GM12878 (cell line): ENCODE measurements around the gene CDK5RAP3. TPM values are rescaled to one million over a fixed set of nuclear protein-coding genes. Genes with fewer than 3 reads are reported as not detected.

Experiments used
- ATAC-seq: fragments of 200-7000 bp; cut with Tn5 transposase; 3 replicates; pipeline ENCODE4 v1.9.1; 2020; ENCODE audit warnings: mild to moderate bottlenecking, moderate library complexity
- BruUV-seq: library from RNA; stranded (reverse); fragments of 400-500 nt; replicated peaks from 2 replicates; lab custom pipeline; 2021; lab: Mats Ljungman, UMichigan
- CTCF ChIA-PET: fragments of 300-600 bp; sonication (Branson Sonifier 250); formaldehyde crosslinking; extraction: SDS; loops from one replicate; lab custom pipeline; 2021; ENCODE audit warnings: inconsistent platforms; lab: Yijun Ruan, JAX
- POLR2A ChIA-PET: fragments of 350-600 bp; formaldehyde crosslinking; extraction: SDS; loops from one replicate; lab custom pipeline; 2021; ENCODE audit warnings: inconsistent platforms; lab: Charles Lee
- RAD21 ChIA-PET: fragments of 300-600 bp; sonication (Branson Sonifier 250); formaldehyde crosslinking; loops from one replicate; lab custom pipeline; 2023; ENCODE audit warnings: antibody characterized with exemption; ENCODE audit not compliant: unreplicated experiment; lab: Charles Lee
- SMC1A ChIA-PET: fragments of 300-600 bp; sonication (Branson Sonifier 250); formaldehyde crosslinking; loops from one replicate; lab custom pipeline; 2023; ENCODE audit not compliant: unreplicated experiment, uncharacterized antibody; lab: Charles Lee
- DNase-seq: peaks from one replicate; pipeline ENCODE4 v3.0.0-alpha.2; 2011; ENCODE audit warnings: low read depth, low spot score
- FAIRE-seq: peaks from 3 replicates; lab custom pipeline; 2011; peaks lifted over from hg19 to GRCh38; lab: Jason Lieb, UNC
- H2AFZ ChIP-seq: 2 replicates; pipeline ENCODE4 v1.6.0; 2011; ENCODE audit warnings: low read depth, low read length, control low read depth; ENCODE audit not compliant: control insufficient read depth
- H3K27ac ChIP-seq: 2 replicates; pipeline ENCODE4 v1.5.1; 2011; ENCODE audit warnings: control low read depth; ENCODE audit not compliant: control insufficient read depth, insufficient read depth
- H3K27me3 ChIP-seq, 2 experiments: replicated peaks in 1 of 2; 2 replicates each; pipeline versions ENCODE4 v1.6.0 to v1.6.1; 2011; ENCODE audit warnings: low read length in 1 of 2; ENCODE audit not compliant: control insufficient read depth in 2 of 2, insufficient read depth in 2 of 2
- H3K36me3 ChIP-seq, 2 experiments: 2 replicates each; pipeline ENCODE4 v1.5.1; 2011; ENCODE audit warnings: low read length in 1 of 2; ENCODE audit not compliant: control insufficient read depth in 2 of 2, insufficient read depth in 2 of 2
- H3K4me1 ChIP-seq: 2 replicates; pipeline ENCODE4 v1.6.1; 2011; ENCODE audit warnings: mild to moderate bottlenecking, low read length, moderate library complexity, mixed read lengths; ENCODE audit not compliant: control insufficient read depth, insufficient read depth
- H3K4me2 ChIP-seq: 2 replicates; pipeline ENCODE4 v1.6.0; 2011; ENCODE audit warnings: control low read depth; ENCODE audit not compliant: control insufficient read depth, insufficient read depth
- H3K4me3 ChIP-seq: fragments of 200-600 bp; sonication (generic); 2 replicates; pipeline ENCODE4 v1.5.1; 2016
- H3K79me2 ChIP-seq: 2 replicates; pipeline ENCODE4 v1.6.0; 2011; ENCODE audit warnings: low read length; ENCODE audit not compliant: control insufficient read depth, insufficient read depth
- H3K9ac ChIP-seq: 2 replicates; pipeline ENCODE4 v1.8.0; 2011; ENCODE audit warnings: low read length, control low read depth, mixed read lengths; ENCODE audit not compliant: control insufficient read depth, insufficient read depth
- H3K9me3 ChIP-seq: replicated peaks from 3 replicates; pipeline ENCODE4 v1.5.1; 2011; ENCODE audit warnings: mild to moderate bottlenecking, low read length; ENCODE audit not compliant: control insufficient read depth, insufficient read depth
- H4K20me1 ChIP-seq: 2 replicates; pipeline ENCODE4 v1.6.0; 2011; ENCODE audit not compliant: control insufficient read depth, insufficient read depth
- ATF7 ChIP-seq: fragments of 450-650 bp; IDR thresholded peaks from 2 replicates; pipeline ENCODE4 v1.6.1; 2016; ENCODE audit warnings: low read depth, mild to moderate bottlenecking
- BCL11A ChIP-seq: IDR thresholded peaks from 2 replicates; pipeline ENCODE4 v1.6.1; 2011; ENCODE audit warnings: low read depth, low read length
- EGR1 ChIP-seq, 2 experiments: IDR thresholded peaks; 1 replicate in 1 of 2; 2 replicates in 1 of 2; pipeline ENCODE4 v1.6.1; 2011 to 2012; ENCODE audit warnings: low read depth in 2 of 2, low read length in 2 of 2, borderline replicate concordance in 1 of 2, mild to moderate bottlenecking in 1 of 2, moderate library complexity in 1 of 2
- JUNB ChIP-seq: IDR thresholded peaks from 2 replicates; pipeline ENCODE4 v1.6.1; 2016; ENCODE audit warnings: antibody characterized with exemption, mild to moderate bottlenecking
- MEF2A ChIP-seq: IDR thresholded peaks from 2 replicates; pipeline ENCODE4 v1.6.1; 2011; ENCODE audit warnings: low read depth, mild to moderate bottlenecking, low read length, moderate library complexity; ENCODE audit not compliant: insufficient read depth
- MEF2B ChIP-seq: fragments of 450-650 bp; IDR thresholded peaks from 2 replicates; pipeline ENCODE4 v1.6.1; 2018; ENCODE audit warnings: mild to moderate bottlenecking, moderate library complexity; ENCODE audit not compliant: partially characterized antibody, poor library complexity, severe bottlenecking
- NFYA ChIP-seq: IDR thresholded peaks from 2 replicates; pipeline ENCODE4 v1.6.1; 2011; ENCODE audit warnings: low read depth, mild to moderate bottlenecking, low read length, improper control_type of control experiment, borderline replicate concordance
- NFYB ChIP-seq: IDR thresholded peaks from 2 replicates; pipeline ENCODE4 v1.6.1; 2011; ENCODE audit warnings: low read depth, mild to moderate bottlenecking, low read length, improper control_type of control experiment, moderate library complexity; ENCODE audit not compliant: insufficient read depth
- PKNOX1 ChIP-seq: fragments of 450-650 bp; IDR thresholded peaks from 2 replicates; pipeline ENCODE4 v1.6.1; 2016; ENCODE audit warnings: mild to moderate bottlenecking
- RAD51 ChIP-seq: fragments of 450-650 bp; IDR thresholded peaks from 2 replicates; pipeline ENCODE4 v1.6.1; 2016; ENCODE audit warnings: moderate library complexity, mild to moderate bottlenecking, inconsistent platforms
- TAF1 ChIP-seq: IDR thresholded peaks from 2 replicates; pipeline ENCODE4 v1.6.1; 2011; ENCODE audit warnings: mild to moderate bottlenecking, low read depth, low read length, borderline replicate concordance
- YY1 ChIP-seq: IDR thresholded peaks from 2 replicates; pipeline ENCODE4 v1.6.1; 2011; ENCODE audit warnings: low read depth, mild to moderate bottlenecking, low read length
- WGBS: methylation state at CpG from one replicate; pipeline ENCODE4 v1.1.6; 2016; ENCODE audit warnings: low lambda C conversion rate; ENCODE audit not compliant: insufficient replicate concordance, insufficient coverage; ENCODE audit errors: missing lambda C conversion rate; 5-methylcytosine and 5-hydroxymethylcytosine counted together
- in situ Hi-C: fragments of 300-500 bp; cut with MboI; formaldehyde crosslinking; loops from 9 replicates; pipeline ENCODE4 v1.14.3; 2018; ENCODE audit warnings: mixed read lengths
- intact Hi-C: fragments of 100-400 bp; cut with micrococcal nuclease; formaldehyde crosslinking; loops from one replicate; pipeline ENCODE4 v1.14.2; 2022; ENCODE audit not compliant: unreplicated experiment
- polyA plus RNA-seq, 11 experiments: library from polyadenylated mRNA; depleted of rRNA in 4 of 11; unstranded in 6 of 11; stranded (reverse) in 5 of 11; fragments of >200 nt; fragmentation: Nextera tagmentation in 4 of 11; fragmentation: Illumina TruSeq in 1 of 11; extraction: Ambion mirVana in 4 of 11; extraction: Trizol in 1 of 11; gene quantifications; 1 replicate in 1 of 11; 2 replicates in 10 of 11; pipeline versions ENCODE4 v1.2.1 to v1.2.3, GENCODE V29; 2011 to 2016; ENCODE audit warnings: inconsistent platforms in 2 of 11, missing spikeins in 2 of 11, low read depth in 1 of 11
- total RNA-seq, 4 experiments: library from RNA; depleted of rRNA in 3 of 4; stranded (reverse); fragments of >200 nt in 3 of 4; fragmentation: Illumina TruSeq in 1 of 4; extraction: Trizol in 1 of 4; gene quantifications; 2 replicates each; pipeline versions ENCODE4 v1.2.1 to v1.2.3, GENCODE V29; 2013 to 2021
- TF ChIP-seq, protein P1 (sequence below), 3 experiments: IDR thresholded peaks in 2 of 3; conservative IDR thresholded peaks in 1 of 3; 2 replicates each; pipeline ENCODE4 v1.5.1; 2011; ENCODE audit warnings: low read depth in 3 of 3, low read length in 3 of 3, mild to moderate bottlenecking in 3 of 3, control low read depth in 2 of 3, moderate library complexity in 2 of 3, inconsistent platforms in 1 of 3, mixed read lengths in 1 of 3; ENCODE audit not compliant: control insufficient read depth in 2 of 3, insufficient read depth in 1 of 3; ENCODE audit errors: extremely low read depth in 1 of 3
- TF ChIP-seq, protein P2 (sequence below): fragments of 450-650 bp; IDR thresholded peaks from 2 replicates; pipeline ENCODE4 v1.6.1; 2016; ENCODE audit warnings: mild to moderate bottlenecking, moderate library complexity, borderline replicate concordance

CDK5RAP3 gene
- total and polyA plus RNA-seq, 10 of the 15 experiments (the other 5 are each of a cell fraction or from before 2014, with no cell fraction given), result 69.4 to 237 (median 160) TPM

GRCh38 chr17:47946929-47947397 is 23.9 kb upstream of the CDK5RAP3 start:
- BruUV-seq, result TSS peak; percentile 45
- H3K9me3 ChIP-seq, result no peaks in the 10 kb centered on the region
- H3K79me2 ChIP-seq, result peaks cover 15% of the 10 kb centered on the region
- no peak overlapping the region for H3K4me2 ChIP-seq
- in situ Hi-C loops (no loop called here), intact Hi-C loops (no loop called here)
- no peak overlapping the region for H3K27ac ChIP-seq
- no peak for DNase-seq
- SMC1A ChIA-PET, result interaction anchor here (0.7 to 8.1 kb wide), 11 partner anchors 9 to 104 kb away, joined by 3 to 158 read pairs (median 6); partner anchors contain the start of genes CDK5RAP3, SCRN2 and SP2
- H4K20me1 ChIP-seq, result no peaks in the 10 kb centered on the region
- FAIRE-seq, result peak; percentile 35
- H3K4me1 ChIP-seq, result peaks cover 45% of the 10 kb centered on the region
- WGBS, result 0% methylated on average over 2 of the region's 2 CpGs
- H3K9ac ChIP-seq, result no peak overlapping the region
- POLR2A ChIA-PET, result interaction anchor here (0.6 to 2.7 kb wide), 6 partner anchors 11 to 68 kb away, joined by 3 to 23 read pairs (median 6); partner anchors contain the start of genes CDK5RAP3 and SP2
- H3K4me3 ChIP-seq, result no peak overlapping the region
- RAD21 ChIA-PET, result interaction anchor here (0.7 to 7.6 kb wide), 11 partner anchors 13 to 106 kb away, joined by 3 to 126 read pairs (median 4); partner anchors contain the start of genes CDK5RAP3, SCRN2 and SP2
- peak; percentile 79 for ATAC-seq
- peaks cover 3 to 8% of the 10 kb centered on the region in 2 experiments for H3K36me3 ChIP-seq
- no peaks in the 10 kb centered on the region for H3K27me3 ChIP-seq
- no peak overlapping the region for H2AFZ ChIP-seq
- CTCF ChIA-PET, result interaction anchor here (0.6 to 18.1 kb wide), 28 partner anchors 9 to 921 kb away, joined by 3 to 463 read pairs (median 5); partner anchors contain the start of genes CDK5RAP3, NFE2L1, PRR15L and SCRN2
- no peak for TF ChIP-seq MEF2A
- 0 out of 2 replicates have a peak, but pooled peaks have one; percentile 49 for TF ChIP-seq YY1
- peak; percentile 98 for TF ChIP-seq NFYB
- peak; percentile 48 for TF ChIP-seq JUNB
- no peak for TF ChIP-seq TAF1
- TF ChIP-seq, protein P1, sequence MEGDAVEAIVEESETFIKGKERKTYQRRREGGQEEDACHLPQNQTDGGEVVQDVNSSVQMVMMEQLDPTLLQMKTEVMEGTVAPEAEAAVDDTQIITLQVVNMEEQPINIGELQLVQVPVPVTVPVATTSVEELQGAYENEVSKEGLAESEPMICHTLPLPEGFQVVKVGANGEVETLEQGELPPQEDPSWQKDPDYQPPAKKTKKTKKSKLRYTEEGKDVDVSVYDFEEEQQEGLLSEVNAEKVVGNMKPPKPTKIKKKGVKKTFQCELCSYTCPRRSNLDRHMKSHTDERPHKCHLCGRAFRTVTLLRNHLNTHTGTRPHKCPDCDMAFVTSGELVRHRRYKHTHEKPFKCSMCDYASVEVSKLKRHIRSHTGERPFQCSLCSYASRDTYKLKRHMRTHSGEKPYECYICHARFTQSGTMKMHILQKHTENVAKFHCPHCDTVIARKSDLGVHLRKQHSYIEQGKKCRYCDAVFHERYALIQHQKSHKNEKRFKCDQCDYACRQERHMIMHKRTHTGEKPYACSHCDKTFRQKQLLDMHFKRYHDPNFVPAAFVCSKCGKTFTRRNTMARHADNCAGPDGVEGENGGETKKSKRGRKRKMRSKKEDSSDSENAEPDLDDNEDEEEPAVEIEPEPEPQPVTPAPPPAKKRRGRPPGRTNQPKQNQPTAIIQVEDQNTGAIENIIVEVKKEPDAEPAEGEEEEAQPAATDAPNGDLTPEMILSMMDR (IDR thresholded peaks at IDR 0.05 in 2 of 3, conservative IDR thresholded peaks at IDR 0.05 in 1 of 3; ENCODE audit: control insufficient read depth in 2 of 3, extremely low read depth in 1 of 3, insufficient read depth in 1 of 3, low read depth in 3 of 3, low read length in 3 of 3), result peak; percentile 72 to 85 (median 83)
- TF ChIP-seq MEF2B, result no peak
- TF ChIP-seq PKNOX1, result peak; percentile 97
- TF ChIP-seq, protein P2, sequence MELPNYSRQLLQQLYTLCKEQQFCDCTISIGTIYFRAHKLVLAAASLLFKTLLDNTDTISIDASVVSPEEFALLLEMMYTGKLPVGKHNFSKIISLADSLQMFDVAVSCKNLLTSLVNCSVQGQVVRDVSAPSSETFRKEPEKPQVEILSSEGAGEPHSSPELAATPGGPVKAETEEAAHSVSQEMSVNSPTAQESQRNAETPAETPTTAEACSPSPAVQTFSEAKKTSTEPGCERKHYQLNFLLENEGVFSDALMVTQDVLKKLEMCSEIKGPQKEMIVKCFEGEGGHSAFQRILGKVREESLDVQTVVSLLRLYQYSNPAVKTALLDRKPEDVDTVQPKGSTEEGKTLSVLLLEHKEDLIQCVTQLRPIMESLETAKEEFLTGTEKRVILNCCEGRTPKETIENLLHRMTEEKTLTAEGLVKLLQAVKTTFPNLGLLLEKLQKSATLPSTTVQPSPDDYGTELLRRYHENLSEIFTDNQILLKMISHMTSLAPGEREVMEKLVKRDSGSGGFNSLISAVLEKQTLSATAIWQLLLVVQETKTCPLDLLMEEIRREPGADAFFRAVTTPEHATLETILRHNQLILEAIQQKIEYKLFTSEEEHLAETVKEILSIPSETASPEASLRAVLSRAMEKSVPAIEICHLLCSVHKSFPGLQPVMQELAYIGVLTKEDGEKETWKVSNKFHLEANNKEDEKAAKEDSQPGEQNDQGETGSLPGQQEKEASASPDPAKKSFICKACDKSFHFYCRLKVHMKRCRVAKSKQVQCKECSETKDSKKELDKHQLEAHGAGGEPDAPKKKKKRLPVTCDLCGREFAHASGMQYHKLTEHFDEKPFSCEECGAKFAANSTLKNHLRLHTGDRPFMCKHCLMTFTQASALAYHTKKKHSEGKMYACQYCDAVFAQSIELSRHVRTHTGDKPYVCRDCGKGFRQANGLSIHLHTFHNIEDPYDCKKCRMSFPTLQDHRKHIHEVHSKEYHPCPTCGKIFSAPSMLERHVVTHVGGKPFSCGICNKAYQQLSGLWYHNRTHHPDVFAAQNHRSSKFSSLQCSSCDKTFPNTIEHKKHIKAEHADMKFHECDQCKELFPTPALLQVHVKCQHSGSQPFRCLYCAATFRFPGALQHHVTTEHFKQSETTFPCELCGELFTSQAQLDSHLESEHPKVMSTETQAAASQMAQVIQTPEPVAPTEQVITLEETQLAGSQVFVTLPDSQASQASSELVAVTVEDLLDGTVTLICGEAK, result no peak
- TF ChIP-seq ATF7, result 0 out of 2 replicates have a peak, but pooled peaks have one; percentile 16
- TF ChIP-seq EGR1 (IDR thresholded peaks at IDR 0.05; ENCODE audit: borderline replicate concordance in 1 of 2, low read depth in 2 of 2, low read length in 2 of 2), result no peak
- peak; percentile 20 for TF ChIP-seq NFYA
- peak; percentile 67 for TF ChIP-seq RAD51
- TF ChIP-seq BCL11A, result no peak
